ENCODE measurements around the gene TIMM8B.

Gene TIMM8B

GRCh38 chr11:112128483-112129121 lies 42.0 kb upstream of the TIMM8B start:
- Histone ChIP-seq H3K36me3 (replicated peaks in 1 of 2; ENCODE audit: control insufficient read depth in 2 of 2, insufficient read depth in 2 of 2, low read length in 2 of 2) (no peaks in the 10 kb centered on the region), H3K4ac (ENCODE audit: low read length) (no peak overlapping the region), H3K9ac (ENCODE audit: low read depth, low read length, poor library complexity) (no peak overlapping the region), H2BK120ac (ENCODE audit: low read depth, low read length) (no peak overlapping the region), H2BK12ac (ENCODE audit: low read length) (no peak overlapping the region), H3K4me2 (ENCODE audit: insufficient read depth, low read length, poor library complexity, severe bottlenecking) (no peak overlapping the region), H4K8ac (ENCODE audit: low read depth, low read length) (no peak overlapping the region), H2AK5ac (ENCODE audit: low read depth, low read length) (no peak overlapping the region), H3K18ac (ENCODE audit: low read length) (no peak overlapping the region), H3K27me3 (ENCODE audit: control insufficient read depth in 3 of 3, insufficient read depth in 3 of 3, low read depth in 1 of 3, low read length in 3 of 3) (no peaks in the 10 kb centered on the region), H2BK15ac (ENCODE audit: low read length) (no peak overlapping the region), H3K4me3 (ENCODE audit: low read length in 2 of 2) (no peak overlapping the region), H4K91ac (ENCODE audit: low read depth, low read length, poor library complexity) (no peak overlapping the region), H3K79me1 (ENCODE audit: low read depth, low read length) (no peaks in the 10 kb centered on the region), H3K9me3 (replicated peaks in 1 of 2; ENCODE audit: control insufficient read depth in 2 of 2, insufficient read depth in 1 of 2, low read depth in 1 of 2, low read length in 2 of 2) (no peaks in the 10 kb centered on the region), H3K14ac (ENCODE audit: low read length) (no peak overlapping the region), H3K27ac (replicated peaks; ENCODE audit: low read length) (no peak overlapping the region), H2AFZ (ENCODE audit: low read length) (no peak overlapping the region), H2BK5ac (ENCODE audit: low read length) (no peak overlapping the region), H3K4me1 (ENCODE audit: control insufficient read depth in 2 of 2, insufficient read depth in 1 of 2, low read depth in 1 of 2, low read length in 2 of 2) (no peaks in the 10 kb centered on the region), H3K23ac (ENCODE audit: low read depth, low read length, poor library complexity) (no peak overlapping the region)
- no CpG with 5 or more reads among the region's 3 CpGs for WGBS, 2 donors (ENCODE audit: extremely low coverage in 2 of 2, insufficient read length in 2 of 2, insufficient replicate concordance in 1 of 2)
- DNase-seq (ENCODE audit: low spot score) = no peak

GRCh38 chr11:112127056-112127455 lies 40.5 kb upstream of the TIMM8B start:
- H2BK120ac ChIP-seq (ENCODE audit: low read depth, low read length) = no peak overlapping the region
- H2BK12ac ChIP-seq (ENCODE audit: low read length) = no peak overlapping the region
- no peak overlapping the region for H4K8ac ChIP-seq (ENCODE audit: low read depth, low read length)
- H2BK15ac ChIP-seq (ENCODE audit: low read length) = no peak overlapping the region
- no peak for DNase-seq (ENCODE audit: low spot score)
- no peak overlapping the region for H3K4me2 ChIP-seq (ENCODE audit: insufficient read depth, low read length, poor library complexity, severe bottlenecking)
- no CpG with 5 or more reads among the region's 2 CpGs for WGBS, 2 donors (ENCODE audit: extremely low coverage in 2 of 2, insufficient read length in 2 of 2, insufficient replicate concordance in 1 of 2)
- H3K4ac ChIP-seq (ENCODE audit: low read length) = no peak overlapping the region
- H3K4me1 ChIP-seq (ENCODE audit: control insufficient read depth in 2 of 2, insufficient read depth in 1 of 2, low read depth in 1 of 2, low read length in 2 of 2) = no peaks in the 10 kb centered on the region
- no peak overlapping the region for H2BK5ac ChIP-seq (ENCODE audit: low read length)
- H3K9ac ChIP-seq (ENCODE audit: low read depth, low read length, poor library complexity) = no peak overlapping the region
- H2AFZ ChIP-seq (ENCODE audit: low read length) = no peak overlapping the region
- no peaks in the 10 kb centered on the region for H3K79me1 ChIP-seq (ENCODE audit: low read depth, low read length)
- H3K4me3 ChIP-seq (ENCODE audit: low read length in 2 of 2) = no peak overlapping the region
- H3K14ac ChIP-seq (ENCODE audit: low read length) = no peak overlapping the region
- no peak overlapping the region for H3K27ac ChIP-seq (replicated peaks; ENCODE audit: low read length)
- H3K23ac ChIP-seq (ENCODE audit: low read depth, low read length, poor library complexity) = no peak overlapping the region
- no peak overlapping the region for H3K18ac ChIP-seq (ENCODE audit: low read length)
- no peaks in the 10 kb centered on the region for H3K9me3 ChIP-seq (replicated peaks in 1 of 2; ENCODE audit: control insufficient read depth in 2 of 2, insufficient read depth in 1 of 2, low read depth in 1 of 2, low read length in 2 of 2)
- no peaks in the 10 kb centered on the region for H3K27me3 ChIP-seq (ENCODE audit: control insufficient read depth in 3 of 3, insufficient read depth in 3 of 3, low read depth in 1 of 3, low read length in 3 of 3)
- H4K91ac ChIP-seq (ENCODE audit: low read depth, low read length, poor library complexity) = no peak overlapping the region
- no peak overlapping the region for H2AK5ac ChIP-seq (ENCODE audit: low read depth, low read length)
- no peaks in the 10 kb centered on the region for H3K36me3 ChIP-seq (replicated peaks in 1 of 2; ENCODE audit: control insufficient read depth in 2 of 2, insufficient read depth in 2 of 2, low read length in 2 of 2)

GRCh38 chr11:112123129-112123528 lies 36.6 kb upstream of the TIMM8B start:
- Histone ChIP-seq H3K4me2 (ENCODE audit: insufficient read depth, low read length, poor library complexity, severe bottlenecking) (no peak overlapping the region), H4K8ac (ENCODE audit: low read depth, low read length) (no peak overlapping the region), H3K36me3 (replicated peaks in 1 of 2; ENCODE audit: control insufficient read depth in 2 of 2, insufficient read depth in 2 of 2, low read length in 2 of 2) (no peaks in the 10 kb centered on the region), H3K23ac (ENCODE audit: low read depth, low read length, poor library complexity) (no peak overlapping the region), H3K4me3 (ENCODE audit: low read length in 2 of 2) (no peak overlapping the region), H3K18ac (ENCODE audit: low read length) (no peak overlapping the region), H4K91ac (ENCODE audit: low read depth, low read length, poor library complexity) (no peak overlapping the region), H3K4ac (ENCODE audit: low read length) (no peak overlapping the region), H2BK12ac (ENCODE audit: low read length) (no peak overlapping the region), H3K4me1 (ENCODE audit: control insufficient read depth in 2 of 2, insufficient read depth in 1 of 2, low read depth in 1 of 2, low read length in 2 of 2) (no peaks in the 10 kb centered on the region), H3K9me3 (replicated peaks in 1 of 2; ENCODE audit: control insufficient read depth in 2 of 2, insufficient read depth in 1 of 2, low read depth in 1 of 2, low read length in 2 of 2) (no peaks in the 10 kb centered on the region), H2BK15ac (ENCODE audit: low read length) (no peak overlapping the region), H3K79me1 (ENCODE audit: low read depth, low read length) (no peaks in the 10 kb centered on the region), H2BK5ac (ENCODE audit: low read length) (no peak overlapping the region), H2AFZ (ENCODE audit: low read length) (no peak overlapping the region), H3K14ac (ENCODE audit: low read length) (no peak overlapping the region), H3K9ac (ENCODE audit: low read depth, low read length, poor library complexity) (no peak overlapping the region), H3K27me3 (ENCODE audit: control insufficient read depth in 3 of 3, insufficient read depth in 3 of 3, low read depth in 1 of 3, low read length in 3 of 3) (no peaks in the 10 kb centered on the region), H2BK120ac (ENCODE audit: low read depth, low read length) (no peak overlapping the region), H3K27ac (replicated peaks; ENCODE audit: low read length) (no peak overlapping the region), H2AK5ac (ENCODE audit: low read depth, low read length) (no peak overlapping the region)
- WGBS, 2 donors (ENCODE audit: extremely low coverage in 2 of 2, insufficient read length in 2 of 2, insufficient replicate concordance in 1 of 2) = no CpG with 5 or more reads among the region's 4 CpGs
- DNase-seq (ENCODE audit: low spot score) = no peak

- H4K8ac ChIP-seq (ENCODE audit: low read depth, low read length) = no peak overlapping the region
- no peak overlapping the region for H3K4me2 ChIP-seq (ENCODE audit: insufficient read depth, low read length, poor library complexity, severe bottlenecking)
- H3K23ac ChIP-seq (ENCODE audit: low read depth, low read length, poor library complexity) = no peak overlapping the region
- WGBS, 2 donors (ENCODE audit: extremely low coverage in 2 of 2, insufficient read length in 2 of 2, insufficient replicate concordance in 1 of 2) = no CpG with 5 or more reads among the region's 5 CpGs
- no peak overlapping the region for H3K18ac ChIP-seq (ENCODE audit: low read length)
- no peak overlapping the region for H3K27ac ChIP-seq (replicated peaks; ENCODE audit: low read length)
- no peak for DNase-seq (ENCODE audit: low spot score)
- no peak overlapping the region for H2BK5ac ChIP-seq (ENCODE audit: low read length)
- no peaks in the 10 kb centered on the region for H3K79me1 ChIP-seq (ENCODE audit: low read depth, low read length)
- no peak overlapping the region for H3K4ac ChIP-seq (ENCODE audit: low read length)
- no peak overlapping the region for H3K9ac ChIP-seq (ENCODE audit: low read depth, low read length, poor library complexity)
- no peak overlapping the region for H4K91ac ChIP-seq (ENCODE audit: low read depth, low read length, poor library complexity)
- no peak overlapping the region for H2BK12ac ChIP-seq (ENCODE audit: low read length)
- H2AFZ ChIP-seq (ENCODE audit: low read length) = no peak overlapping the region
- no peaks in the 10 kb centered on the region for H3K36me3 ChIP-seq (replicated peaks in 1 of 2; ENCODE audit: control insufficient read depth in 2 of 2, insufficient read depth in 2 of 2, low read length in 2 of 2)
- no peaks in the 10 kb centered on the region for H3K9me3 ChIP-seq (replicated peaks in 1 of 2; ENCODE audit: control insufficient read depth in 2 of 2, insufficient read depth in 1 of 2, low read depth in 1 of 2, low read length in 2 of 2)
- no peak overlapping the region for H2BK120ac ChIP-seq (ENCODE audit: low read depth, low read length)
- no peaks in the 10 kb centered on the region for H3K4me1 ChIP-seq (ENCODE audit: control insufficient read depth in 2 of 2, insufficient read depth in 1 of 2, low read depth in 1 of 2, low read length in 2 of 2)
- H3K4me3 ChIP-seq (ENCODE audit: low read length in 2 of 2) = no peak overlapping the region
- no peak overlapping the region for H2AK5ac ChIP-seq (ENCODE audit: low read depth, low read length)
- H2BK15ac ChIP-seq (ENCODE audit: low read length) = no peak overlapping the region
- no peak overlapping the region for H3K14ac ChIP-seq (ENCODE audit: low read length)
- H3K27me3 ChIP-seq (ENCODE audit: control insufficient read depth in 3 of 3, insufficient read depth in 3 of 3, low read depth in 1 of 3, low read length in 3 of 3) = no peaks in the 10 kb centered on the region
These were observed 35.5 kb upstream of the TIMM8B start for GRCh38 chr11:112121981-112122615.
